ENCODE measurements around the gene FUCA1.
A peak's percentile ranks its signal among the peaks of the same experiment; 100 is the strongest.

Gene FUCA1

DNA sequence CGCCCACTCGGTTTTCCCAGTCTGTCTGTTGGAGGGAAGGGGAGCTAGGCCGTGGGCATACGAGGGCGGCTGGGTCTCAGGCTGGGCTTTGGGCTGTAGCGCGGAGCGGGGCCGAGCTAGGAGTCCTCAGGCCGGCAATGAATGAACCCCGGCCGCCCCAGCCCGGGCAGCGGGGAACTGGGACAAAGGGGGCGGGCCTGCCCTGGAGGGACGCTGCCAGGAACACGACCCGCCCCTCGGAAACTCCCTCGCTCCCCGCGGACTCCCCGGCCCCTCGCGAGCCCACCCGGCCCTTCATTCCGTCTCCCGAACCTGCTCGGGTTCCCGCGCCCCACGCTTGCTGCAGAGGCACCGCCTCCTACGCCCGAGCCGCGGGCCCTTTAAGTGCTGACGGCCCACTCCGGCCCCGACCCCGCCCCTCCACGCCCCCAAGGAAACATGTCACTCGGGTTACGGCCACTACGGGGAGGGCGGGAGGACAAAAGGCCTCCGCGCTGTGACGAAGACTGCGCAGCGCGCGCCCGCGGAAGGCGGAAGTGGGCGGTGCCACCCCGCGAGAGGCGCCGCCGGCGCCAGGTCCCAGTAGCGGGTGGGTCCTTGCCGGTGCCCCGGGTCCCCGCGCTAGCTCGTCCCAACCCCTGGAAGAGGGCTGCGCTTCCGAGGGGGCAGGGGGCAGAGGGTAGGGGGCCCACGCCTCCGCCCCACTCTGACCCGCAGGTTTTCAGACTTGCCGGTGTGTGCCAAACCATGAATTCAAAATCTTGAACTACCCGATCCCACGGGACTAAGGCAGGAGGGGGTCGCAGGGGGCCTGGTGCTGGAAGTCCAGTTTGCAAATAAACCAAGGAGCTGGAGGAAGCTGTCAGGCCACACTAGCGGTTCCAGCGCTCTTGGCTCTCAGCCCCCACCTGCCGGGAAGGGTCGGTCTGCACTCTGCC, 67.4 kb downstream of the FUCA1 start, which contains the start of gene GALE:
Gene GALE (minus strand): TSS at position 355 of the 938 bp plus-strand sequence. CDS start 1,747 bp downstream, outside the sequence.
- DNase-seq (ENCODE audit: low spot score) (peak; percentile 97), ATAC-seq (ENCODE audit: low read depth) (peak; percentile 63)
- Histone ChIP-seq H3K4me3 (ENCODE audit: severe bottlenecking) (peak within 1 kb of the TSS; percentile 70), H3K27ac (ENCODE audit: poor library complexity, severe bottlenecking) (peak within 1 kb of the TSS; percentile 94), H3K9me3 (ENCODE audit: severe bottlenecking) (no peaks in the 10 kb centered on the region), H3K36me3 (ENCODE audit: low read depth) (peaks cover 32% of the 10 kb centered on the region), H3K27me3 (ENCODE audit: insufficient read depth, poor library complexity, severe bottlenecking) (no peaks in the 10 kb centered on the region), H3K4me1 (ENCODE audit: insufficient read depth, poor library complexity, severe bottlenecking) (peaks cover 8% of the 10 kb centered on the region)
- TF ChIP-seq, protein P1, sequence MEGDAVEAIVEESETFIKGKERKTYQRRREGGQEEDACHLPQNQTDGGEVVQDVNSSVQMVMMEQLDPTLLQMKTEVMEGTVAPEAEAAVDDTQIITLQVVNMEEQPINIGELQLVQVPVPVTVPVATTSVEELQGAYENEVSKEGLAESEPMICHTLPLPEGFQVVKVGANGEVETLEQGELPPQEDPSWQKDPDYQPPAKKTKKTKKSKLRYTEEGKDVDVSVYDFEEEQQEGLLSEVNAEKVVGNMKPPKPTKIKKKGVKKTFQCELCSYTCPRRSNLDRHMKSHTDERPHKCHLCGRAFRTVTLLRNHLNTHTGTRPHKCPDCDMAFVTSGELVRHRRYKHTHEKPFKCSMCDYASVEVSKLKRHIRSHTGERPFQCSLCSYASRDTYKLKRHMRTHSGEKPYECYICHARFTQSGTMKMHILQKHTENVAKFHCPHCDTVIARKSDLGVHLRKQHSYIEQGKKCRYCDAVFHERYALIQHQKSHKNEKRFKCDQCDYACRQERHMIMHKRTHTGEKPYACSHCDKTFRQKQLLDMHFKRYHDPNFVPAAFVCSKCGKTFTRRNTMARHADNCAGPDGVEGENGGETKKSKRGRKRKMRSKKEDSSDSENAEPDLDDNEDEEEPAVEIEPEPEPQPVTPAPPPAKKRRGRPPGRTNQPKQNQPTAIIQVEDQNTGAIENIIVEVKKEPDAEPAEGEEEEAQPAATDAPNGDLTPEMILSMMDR (IDR thresholded peaks at IDR 0.05; ENCODE audit: poor library complexity, severe bottlenecking), result no peak

DNA sequence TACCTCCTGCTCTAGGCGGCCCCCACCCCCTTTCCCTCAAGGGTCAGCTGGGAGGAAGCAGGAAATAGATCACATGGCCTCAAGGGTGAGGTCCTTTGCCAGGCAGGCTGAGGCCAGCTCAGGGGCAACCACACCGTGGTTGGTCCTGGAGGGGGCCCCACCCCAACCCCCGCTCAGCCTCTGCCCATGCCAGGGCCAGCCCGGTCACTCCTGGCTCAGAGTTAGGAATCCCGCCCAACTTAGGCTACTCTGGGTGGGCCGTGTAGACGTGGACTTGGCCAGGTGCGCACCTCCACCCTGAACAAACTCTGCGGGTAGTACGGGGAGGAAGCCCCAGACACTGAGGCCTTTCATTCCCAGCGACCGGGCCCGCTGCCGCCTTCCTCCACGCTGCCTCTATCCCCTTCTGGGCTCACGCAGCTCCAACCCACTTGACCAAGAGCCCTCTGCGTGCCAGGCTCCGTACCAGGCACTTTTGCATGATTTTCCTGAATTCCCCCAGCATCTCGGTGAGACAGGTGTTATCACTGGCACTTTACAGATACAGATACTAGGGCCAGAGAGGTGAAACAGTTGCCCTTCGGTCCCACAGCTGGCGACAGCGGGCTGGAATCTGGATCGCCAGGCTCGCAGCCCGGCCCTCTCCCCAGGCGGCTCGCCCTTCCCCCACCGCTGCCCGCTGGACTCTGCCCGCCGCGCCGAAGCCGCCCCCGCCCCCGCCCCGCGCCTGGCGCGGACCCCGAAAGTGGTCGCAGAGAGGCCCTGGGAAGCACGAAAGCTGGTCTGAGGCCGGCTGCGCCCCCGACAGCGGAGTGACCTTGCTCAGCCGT, 68.3 kb downstream of the FUCA1 start:
- DNase-seq (ENCODE audit: low spot score) (peak; percentile 97), ATAC-seq (ENCODE audit: low read depth) (peak; percentile 81)
- H3K4me1 ChIP-seq (ENCODE audit: insufficient read depth, poor library complexity, severe bottlenecking), result peaks cover 8% of the 10 kb centered on the region
- H3K9me3 ChIP-seq (ENCODE audit: severe bottlenecking), result no peaks in the 10 kb centered on the region
- peak overlapping the region; percentile 70 for H3K4me3 ChIP-seq (ENCODE audit: severe bottlenecking)
- TF ChIP-seq, protein P1 (IDR thresholded peaks at IDR 0.05; ENCODE audit: poor library complexity, severe bottlenecking), result no peak
- no peaks in the 10 kb centered on the region for H3K27me3 ChIP-seq (ENCODE audit: insufficient read depth, poor library complexity, severe bottlenecking)
- peaks cover 37% of the 10 kb centered on the region for H3K36me3 ChIP-seq (ENCODE audit: low read depth)
- peak overlapping the region; percentile 94 for H3K27ac ChIP-seq (ENCODE audit: poor library complexity, severe bottlenecking)

DNA sequence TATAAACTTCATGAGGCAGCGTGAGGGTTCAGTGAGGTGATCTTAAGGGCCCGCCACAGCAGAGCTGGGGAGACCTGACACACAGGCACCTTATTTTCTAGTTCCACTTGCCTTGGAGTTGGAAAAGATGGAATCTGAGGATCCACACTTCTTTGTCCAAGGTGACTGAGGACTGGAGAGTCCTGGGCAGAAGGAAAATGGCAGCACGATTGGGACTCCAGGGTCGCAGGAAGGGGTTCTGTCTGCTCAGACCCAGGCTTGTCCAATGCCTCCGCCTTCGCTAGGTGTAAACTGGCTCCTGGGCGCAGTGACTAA, 68.9 kb downstream of the FUCA1 start:
- TF ChIP-seq, protein P1 (IDR thresholded peaks at IDR 0.05; ENCODE audit: poor library complexity, severe bottlenecking), result no peak
- Histone ChIP-seq H3K9me3 (ENCODE audit: severe bottlenecking) (no peaks in the 10 kb centered on the region), H3K4me1 (ENCODE audit: insufficient read depth, poor library complexity, severe bottlenecking) (peaks cover 8% of the 10 kb centered on the region), H3K4me3 (ENCODE audit: severe bottlenecking) (peak overlapping the region; percentile 70), H3K27me3 (ENCODE audit: insufficient read depth, poor library complexity, severe bottlenecking) (no peaks in the 10 kb centered on the region), H3K36me3 (ENCODE audit: low read depth) (peaks cover 41% of the 10 kb centered on the region), H3K27ac (ENCODE audit: poor library complexity, severe bottlenecking) (peak overlapping the region; percentile 94)
- ATAC-seq (ENCODE audit: low read depth) (no peak), DNase-seq (ENCODE audit: low spot score) (no peak)

DNA sequence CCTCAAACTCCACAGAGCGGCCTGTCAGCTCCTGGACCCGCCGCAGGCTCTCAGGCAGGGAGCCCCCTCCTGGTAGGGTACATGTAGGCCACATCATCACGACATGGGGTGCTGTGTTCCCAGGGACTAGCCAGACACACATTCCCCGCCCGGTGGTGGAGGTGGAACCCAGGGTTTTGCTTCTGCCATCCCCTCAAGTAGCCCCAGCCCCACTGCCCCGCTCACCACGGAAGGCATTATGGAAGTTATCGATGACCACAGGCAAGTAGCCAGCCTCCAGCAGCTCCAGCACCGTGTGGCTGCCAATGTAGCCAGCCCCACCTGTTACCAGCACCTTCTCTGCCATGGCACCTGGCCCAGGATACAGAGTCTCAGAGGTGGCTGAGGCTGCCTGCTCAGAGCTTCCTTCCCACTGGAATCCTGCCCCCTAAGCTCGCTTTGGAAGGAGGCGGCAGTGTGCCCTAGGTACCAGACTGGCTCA, 69.4 kb downstream of the FUCA1 start:
- Histone ChIP-seq H3K36me3 (ENCODE audit: low read depth) (peaks cover 43% of the 10 kb centered on the region), H3K4me1 (ENCODE audit: insufficient read depth, poor library complexity, severe bottlenecking) (peaks cover 8% of the 10 kb centered on the region), H3K27ac (ENCODE audit: poor library complexity, severe bottlenecking) (peak overlapping the region; percentile 94), H3K9me3 (ENCODE audit: severe bottlenecking) (no peaks in the 10 kb centered on the region), H3K27me3 (ENCODE audit: insufficient read depth, poor library complexity, severe bottlenecking) (no peaks in the 10 kb centered on the region), H3K4me3 (ENCODE audit: severe bottlenecking) (no peak overlapping the region)
- ATAC-seq (ENCODE audit: low read depth), result no peak
- TF ChIP-seq, protein P1 (IDR thresholded peaks at IDR 0.05; ENCODE audit: poor library complexity, severe bottlenecking), result no peak
- no peak for DNase-seq (ENCODE audit: low spot score)

All from RWPE2 (cell line).